HCT116 (cell line): ENCODE measurements around the gene UTS2. TPM values are rescaled to one million over a fixed set of nuclear protein-coding genes. Genes with fewer than 3 reads are reported as not detected.

Experiments used
- ATAC-seq: fragments of 200-7000 bp; cut with Tn5 transposase; 2 replicates; pipeline ENCODE4 v1.9.1; 2020; ENCODE audit warnings: mild to moderate bottlenecking, moderate library complexity
- BruUV-seq: library from RNA; stranded (reverse); fragments of 400-500 nt; replicated peaks from 2 replicates; lab custom pipeline; 2021; lab: Mats Ljungman, UMichigan
- CTCF ChIA-PET: fragments of 300-600 bp; sonication (Branson Sonifier 250); formaldehyde crosslinking; loops from one replicate; lab custom pipeline; 2021; ENCODE audit warnings: antibody characterized with exemption; lab: Charles Lee
- POLR2A ChIA-PET: fragments of 300-600, 350-600 bp; sonication (Branson Sonifier 250); formaldehyde crosslinking; loops from one replicate; lab custom pipeline; 2021; ENCODE audit warnings: antibody characterized with exemption; lab: Charles Lee
- RAD21 ChIA-PET, 2 experiments: fragments of 300-600 bp; sonication (Branson Sonifier 250); formaldehyde crosslinking; loops; one replicate each; lab custom pipeline; 2023; ENCODE audit warnings: low total read pairs in 2 of 2; ENCODE audit not compliant: uncharacterized antibody in 2 of 2, unreplicated experiment in 2 of 2, low non-redundant PET in 1 of 2; lab: Charles Lee
- DNase-seq: peaks from one replicate; pipeline ENCODE4 v3.0.0-alpha.2; 2010; ENCODE audit warnings: low read depth, low spot score
- H2AFZ ChIP-seq: fragments of 200-600 bp; shearing (Covaris generic), sonication (generic); 2 replicates; pipeline ENCODE4 v1.6.1; 2017; ENCODE audit warnings: low read depth, mixed run types, mixed read lengths, antibody characterized with exemption, low read length; ENCODE audit not compliant: poor library complexity, severe bottlenecking
- H3K27ac ChIP-seq: 2 replicates; pipeline ENCODE4 v1.5.1; 2012; ENCODE audit warnings: low read depth, low read length
- H3K27me3 ChIP-seq: fragments of 200-600 bp; sonication (generic); 2 replicates; pipeline ENCODE4 v1.6.1; 2016; ENCODE audit warnings: mixed run types, low read length, mixed read lengths; ENCODE audit not compliant: insufficient read depth
- H3K36me3 ChIP-seq, 2 experiments: fragments of 200-500 bp in 1 of 2; fragments of 200-600 bp in 1 of 2; sonication (Bioruptor generic) in 1 of 2; sonication (generic) in 1 of 2; 2 replicates each; pipeline versions ENCODE4 v1.5.1 to v1.6.1; 2014 to 2016; ENCODE audit warnings: low read length in 2 of 2, inconsistent platforms in 1 of 2, mixed read lengths in 1 of 2, mixed run types in 1 of 2; ENCODE audit not compliant: insufficient read depth in 2 of 2, control insufficient read depth in 1 of 2
- H3K4me1 ChIP-seq, 2 experiments: fragments of 200-600 bp in 1 of 2; sonication (generic) in 1 of 2; 2 replicates each; pipeline versions ENCODE4 v1.5.1 to v1.6.1; 2012 to 2017; ENCODE audit warnings: low read length in 2 of 2, inconsistent platforms in 1 of 2, mild to moderate bottlenecking in 1 of 2, mixed read lengths in 1 of 2, mixed run types in 1 of 2, moderate library complexity in 1 of 2; ENCODE audit not compliant: insufficient read depth in 2 of 2, control insufficient read depth in 1 of 2
- H3K4me2 ChIP-seq: fragments of 200-600 bp; sonication (generic); 2 replicates; pipeline ENCODE4 v1.6.1; 2017; ENCODE audit warnings: mixed run types, low read length, mixed read lengths
- H3K4me3 ChIP-seq, 2 experiments: fragments of 200-600 bp in 1 of 2; sonication (generic) in 1 of 2; replicated peaks in 1 of 2; 2 replicates each; pipeline ENCODE4 v1.5.1; 2011 to 2016; ENCODE audit warnings: low read length in 2 of 2, control low read depth in 1 of 2, low read depth in 1 of 2, mild to moderate bottlenecking in 1 of 2, mixed read lengths in 1 of 2, mixed run types in 1 of 2
- H3K79me2 ChIP-seq: fragments of 200-600 bp; sonication (generic); 2 replicates; pipeline ENCODE4 v1.6.1; 2017; ENCODE audit warnings: mild to moderate bottlenecking, mixed run types, low read length, moderate library complexity, mixed read lengths; ENCODE audit not compliant: insufficient read depth
- H3K9ac ChIP-seq: fragments of 200-600 bp; sonication (generic); 2 replicates; pipeline ENCODE4 v1.6.1; 2016; ENCODE audit warnings: low read length, mixed read lengths
- H3K9me2 ChIP-seq: fragments of 200-600 bp; sonication (generic), shearing (Covaris generic); 2 replicates; pipeline ENCODE4 v1.6.1; 2017; ENCODE audit warnings: mixed run types, mild to moderate bottlenecking, moderate library complexity; ENCODE audit not compliant: insufficient read depth
- H3K9me3 ChIP-seq, 2 experiments: fragments of 200-500 bp in 1 of 2; fragments of 200-600 bp in 1 of 2; sonication (Bioruptor generic) in 1 of 2; sonication (generic) in 1 of 2; 2 replicates each; pipeline ENCODE4 v1.6.1; 2014 to 2017; ENCODE audit warnings: low read length in 2 of 2, mixed read lengths in 2 of 2, inconsistent platforms in 1 of 2, low read depth in 1 of 2, mild to moderate bottlenecking in 1 of 2, mixed run types in 1 of 2, moderate library complexity in 1 of 2; ENCODE audit not compliant: control insufficient read depth in 1 of 2, insufficient read depth in 1 of 2
- H4K20me1 ChIP-seq: fragments of 200-600 bp; sonication (generic), shearing (Covaris generic); 2 replicates; pipeline ENCODE4 v1.6.1; 2017; ENCODE audit warnings: mixed run types, mild to moderate bottlenecking, moderate library complexity; ENCODE audit not compliant: insufficient read depth
- EGR1 ChIP-seq: IDR thresholded peaks from 2 replicates; pipeline ENCODE4 v1.6.1; 2012; ENCODE audit warnings: low read depth
- EZH2 ChIP-seq: fragments of 200-600 bp; sonication (generic); IDR thresholded peaks from 2 replicates; pipeline ENCODE4 v1.6.1; 2017; ENCODE audit warnings: antibody characterized with exemption, mixed run types
- JUND ChIP-seq: IDR thresholded peaks from 2 replicates; pipeline ENCODE4 v1.6.1; 2012
- POLR2AphosphoS5 ChIP-seq: IDR thresholded peaks from 2 replicates; pipeline ENCODE4 v1.6.1; 2011; ENCODE audit warnings: mild to moderate bottlenecking, low read depth, low read length, moderate library complexity
- RAD21 ChIP-seq: IDR thresholded peaks from 2 replicates; pipeline ENCODE4 v1.6.1; 2012; ENCODE audit warnings: low read depth, mild to moderate bottlenecking
- SP1 ChIP-seq: IDR thresholded peaks from 2 replicates; pipeline ENCODE4 v1.6.1; 2012; ENCODE audit warnings: low read depth
- SRF ChIP-seq: IDR thresholded peaks from 2 replicates; pipeline ENCODE4 v1.6.1; 2012; ENCODE audit warnings: low read depth
- TCF7L2 ChIP-seq: IDR thresholded peaks from 2 replicates; pipeline ENCODE4 v1.7.0; 2011; ENCODE audit warnings: borderline replicate concordance, inconsistent platforms; ENCODE audit not compliant: insufficient read depth, insufficient read length; ENCODE audit errors: extremely low read depth
- YY1 ChIP-seq: IDR thresholded peaks from 2 replicates; pipeline ENCODE4 v1.6.1; 2011; ENCODE audit warnings: low read length, low read depth, moderate library complexity, mild to moderate bottlenecking; ENCODE audit not compliant: insufficient replicate concordance; ENCODE audit errors: extremely low read depth
- ZFX ChIP-seq: fragments of 450-650 bp; IDR thresholded peaks from 2 replicates; pipeline ENCODE4 v1.6.1; 2017
- intact Hi-C: fragments of 100-400 bp; cut with micrococcal nuclease; formaldehyde crosslinking; loops from 2 replicates; pipeline ENCODE4 v1.10.0; 2022
- total RNA-seq: library from RNA; stranded (reverse); gene quantifications from one replicate; pipeline ENCODE4 v1.2.1, GENCODE V29; 2021; ENCODE audit not compliant: unreplicated experiment
- TF ChIP-seq, protein P1 (sequence below): IDR thresholded peaks from 2 replicates; pipeline ENCODE4 v1.6.1; 2012; ENCODE audit warnings: low read depth
- TF ChIP-seq, protein P2 (sequence below): IDR thresholded peaks from 2 replicates; pipeline ENCODE4 v1.6.1; 2012
- TF ChIP-seq, protein P3 (sequence below): IDR thresholded peaks from 2 replicates; pipeline ENCODE4 v1.6.1; 2012
- TF ChIP-seq, protein P4 (sequence below), 3 experiments: fragments of 200-600 bp in 1 of 3; sonication (generic) in 1 of 3; IDR thresholded peaks in 2 of 3; conservative IDR thresholded peaks in 1 of 3; 2 replicates each; pipeline ENCODE4 v1.5.1; 2012 to 2017; ENCODE audit warnings: low read depth in 2 of 3, low read length in 2 of 3, antibody characterized with exemption in 1 of 3, borderline replicate concordance in 1 of 3, control low read depth in 1 of 3, mild to moderate bottlenecking in 1 of 3, mixed read lengths in 1 of 3, mixed run types in 1 of 3, moderate library complexity in 1 of 3; ENCODE audit not compliant: insufficient read depth in 1 of 3

UTS2 gene
- total RNA-seq, 1 experiment from 2014 or later = 3.0 TPM

DNA sequence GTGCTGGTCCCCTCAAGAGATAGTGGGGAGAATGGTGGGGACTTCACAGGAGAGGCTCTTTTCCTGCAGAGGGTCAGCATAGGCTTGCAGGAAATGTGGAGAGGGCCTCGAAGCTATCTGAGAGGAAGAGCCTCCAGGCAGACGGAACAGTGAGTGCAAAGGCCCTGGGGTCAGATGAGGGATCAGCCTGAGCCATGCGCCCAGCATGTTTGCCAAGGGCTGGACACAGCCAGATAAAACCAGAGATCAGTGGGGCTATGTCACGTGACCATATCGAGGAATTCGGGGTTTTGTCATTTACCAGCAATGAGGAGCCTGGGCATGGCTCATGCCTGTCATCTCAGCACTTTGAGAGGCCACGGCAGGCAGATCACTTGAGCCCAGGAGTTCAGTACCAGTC, 6.5 kb upstream of the UTS2 start:
- Histone ChIP-seq H3K9ac (no peak overlapping the region), H3K27me3 (no peaks in the 10 kb centered on the region), H3K4me1 (no peaks in the 10 kb centered on the region), H3K9me3 (no peaks in the 10 kb centered on the region), H3K9me2 (no peaks in the 10 kb centered on the region), H3K36me3 (no peaks in the 10 kb centered on the region), H4K20me1 (no peaks in the 10 kb centered on the region), H3K4me2 (no peak overlapping the region), H3K27ac (no peak overlapping the region), H2AFZ (no peak overlapping the region), H3K79me2 (no peaks in the 10 kb centered on the region), H3K4me3 (no peak overlapping the region)
- ChIA-PET RAD21 (no interaction called here), POLR2A (no interaction called here), CTCF (no interaction called here)
- ATAC-seq (no peak), DNase-seq (no peak)
- BruUV-seq = no TSS peak
- intact Hi-C loops = no loop called here
- TF ChIP-seq RAD21 (no peak), POLR2AphosphoS5 (no peak), YY1 (no peak), SRF (no peak), JUND (no peak), TCF7L2 (no peak), EGR1 (no peak), ZFX (no peak), EZH2 (no peak), SP1 (no peak)
- TF ChIP-seq, protein P1, sequence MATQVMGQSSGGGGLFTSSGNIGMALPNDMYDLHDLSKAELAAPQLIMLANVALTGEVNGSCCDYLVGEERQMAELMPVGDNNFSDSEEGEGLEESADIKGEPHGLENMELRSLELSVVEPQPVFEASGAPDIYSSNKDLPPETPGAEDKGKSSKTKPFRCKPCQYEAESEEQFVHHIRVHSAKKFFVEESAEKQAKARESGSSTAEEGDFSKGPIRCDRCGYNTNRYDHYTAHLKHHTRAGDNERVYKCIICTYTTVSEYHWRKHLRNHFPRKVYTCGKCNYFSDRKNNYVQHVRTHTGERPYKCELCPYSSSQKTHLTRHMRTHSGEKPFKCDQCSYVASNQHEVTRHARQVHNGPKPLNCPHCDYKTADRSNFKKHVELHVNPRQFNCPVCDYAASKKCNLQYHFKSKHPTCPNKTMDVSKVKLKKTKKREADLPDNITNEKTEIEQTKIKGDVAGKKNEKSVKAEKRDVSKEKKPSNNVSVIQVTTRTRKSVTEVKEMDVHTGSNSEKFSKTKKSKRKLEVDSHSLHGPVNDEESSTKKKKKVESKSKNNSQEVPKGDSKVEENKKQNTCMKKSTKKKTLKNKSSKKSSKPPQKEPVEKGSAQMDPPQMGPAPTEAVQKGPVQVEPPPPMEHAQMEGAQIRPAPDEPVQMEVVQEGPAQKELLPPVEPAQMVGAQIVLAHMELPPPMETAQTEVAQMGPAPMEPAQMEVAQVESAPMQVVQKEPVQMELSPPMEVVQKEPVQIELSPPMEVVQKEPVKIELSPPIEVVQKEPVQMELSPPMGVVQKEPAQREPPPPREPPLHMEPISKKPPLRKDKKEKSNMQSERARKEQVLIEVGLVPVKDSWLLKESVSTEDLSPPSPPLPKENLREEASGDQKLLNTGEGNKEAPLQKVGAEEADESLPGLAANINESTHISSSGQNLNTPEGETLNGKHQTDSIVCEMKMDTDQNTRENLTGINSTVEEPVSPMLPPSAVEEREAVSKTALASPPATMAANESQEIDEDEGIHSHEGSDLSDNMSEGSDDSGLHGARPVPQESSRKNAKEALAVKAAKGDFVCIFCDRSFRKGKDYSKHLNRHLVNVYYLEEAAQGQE = no peak
- TF ChIP-seq, protein P2, sequence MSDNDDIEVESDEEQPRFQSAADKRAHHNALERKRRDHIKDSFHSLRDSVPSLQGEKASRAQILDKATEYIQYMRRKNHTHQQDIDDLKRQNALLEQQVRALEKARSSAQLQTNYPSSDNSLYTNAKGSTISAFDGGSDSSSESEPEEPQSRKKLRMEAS = no peak
- TF ChIP-seq, protein P3, sequence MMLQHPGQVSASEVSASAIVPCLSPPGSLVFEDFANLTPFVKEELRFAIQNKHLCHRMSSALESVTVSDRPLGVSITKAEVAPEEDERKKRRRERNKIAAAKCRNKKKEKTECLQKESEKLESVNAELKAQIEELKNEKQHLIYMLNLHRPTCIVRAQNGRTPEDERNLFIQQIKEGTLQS = no peak
- TF ChIP-seq, protein P4, sequence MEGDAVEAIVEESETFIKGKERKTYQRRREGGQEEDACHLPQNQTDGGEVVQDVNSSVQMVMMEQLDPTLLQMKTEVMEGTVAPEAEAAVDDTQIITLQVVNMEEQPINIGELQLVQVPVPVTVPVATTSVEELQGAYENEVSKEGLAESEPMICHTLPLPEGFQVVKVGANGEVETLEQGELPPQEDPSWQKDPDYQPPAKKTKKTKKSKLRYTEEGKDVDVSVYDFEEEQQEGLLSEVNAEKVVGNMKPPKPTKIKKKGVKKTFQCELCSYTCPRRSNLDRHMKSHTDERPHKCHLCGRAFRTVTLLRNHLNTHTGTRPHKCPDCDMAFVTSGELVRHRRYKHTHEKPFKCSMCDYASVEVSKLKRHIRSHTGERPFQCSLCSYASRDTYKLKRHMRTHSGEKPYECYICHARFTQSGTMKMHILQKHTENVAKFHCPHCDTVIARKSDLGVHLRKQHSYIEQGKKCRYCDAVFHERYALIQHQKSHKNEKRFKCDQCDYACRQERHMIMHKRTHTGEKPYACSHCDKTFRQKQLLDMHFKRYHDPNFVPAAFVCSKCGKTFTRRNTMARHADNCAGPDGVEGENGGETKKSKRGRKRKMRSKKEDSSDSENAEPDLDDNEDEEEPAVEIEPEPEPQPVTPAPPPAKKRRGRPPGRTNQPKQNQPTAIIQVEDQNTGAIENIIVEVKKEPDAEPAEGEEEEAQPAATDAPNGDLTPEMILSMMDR (IDR thresholded peaks at IDR 0.05 in 2 of 3, conservative IDR thresholded peaks at IDR 0.05 in 1 of 3; ENCODE audit: borderline replicate concordance in 1 of 3, insufficient read depth in 1 of 3, low read depth in 2 of 3, low read length in 2 of 3) = no peak
